IPS-18a (cell line): ENCODE results near the gene C3orf22.

Experiments
- H3K27ac ChIP-seq: one replicate; pipeline ENCODE4 v1.5.1; 2013; ENCODE audit warnings: low read length
- H3K27me3 ChIP-seq: one replicate; pipeline ENCODE4 v1.6.1; 2013; ENCODE audit warnings: mild to moderate bottlenecking, low read length; ENCODE audit not compliant: control insufficient read depth, insufficient read depth
- H3K36me3 ChIP-seq: one replicate; pipeline ENCODE4 v1.6.1; 2013; ENCODE audit warnings: low read depth, low read length; ENCODE audit not compliant: control insufficient read depth
- H3K4me1 ChIP-seq: one replicate; pipeline ENCODE4 v1.6.1; 2013; ENCODE audit warnings: low read depth, low read length; ENCODE audit not compliant: control insufficient read depth
- H3K4me3 ChIP-seq: one replicate; pipeline ENCODE4 v1.5.1; 2013; ENCODE audit warnings: low read length
- H3K9ac ChIP-seq: one replicate; pipeline ENCODE4 v1.6.1; 2013; ENCODE audit warnings: mild to moderate bottlenecking, low read length, moderate library complexity
- H3K9me3 ChIP-seq: one replicate; pipeline ENCODE4 v1.6.1; 2013; ENCODE audit warnings: low read depth, low read length; ENCODE audit not compliant: control insufficient read depth

Gene C3orf22

GRCh38 chr3:126547721-126548120 lies 11.0 kb downstream of the C3orf22 start:
- no peaks in the 10 kb centered on the region for H3K27me3 ChIP-seq
- no peaks in the 10 kb centered on the region for H3K9me3 ChIP-seq
- H3K36me3 ChIP-seq: no peaks in the 10 kb centered on the region
- no peak overlapping the region for H3K9ac ChIP-seq
- peaks cover 20% of the 10 kb centered on the region for H3K4me1 ChIP-seq
- no peak overlapping the region for H3K27ac ChIP-seq
- H3K4me3 ChIP-seq: no peak overlapping the region

- Histone ChIP-seq H3K4me3 (no peak overlapping the region), H3K4me1 (peaks cover 20% of the 10 kb centered on the region), H3K9ac (no peak overlapping the region), H3K36me3 (no peaks in the 10 kb centered on the region), H3K27ac (no peak overlapping the region), H3K9me3 (no peaks in the 10 kb centered on the region), H3K27me3 (no peaks in the 10 kb centered on the region)
Measured at GRCh38 chr3:126546549-126547239, 12.0 kb downstream of the C3orf22 start.

- Histone ChIP-seq H3K27me3 (no peaks in the 10 kb centered on the region), H3K4me3 (no peak overlapping the region), H3K36me3 (no peaks in the 10 kb centered on the region), H3K9me3 (no peaks in the 10 kb centered on the region), H3K9ac (no peak overlapping the region), H3K27ac (no peak overlapping the region), H3K4me1 (peaks cover 20% of the 10 kb centered on the region)
Measured at GRCh38 chr3:126546013-126546412, 12.7 kb downstream of the C3orf22 start.

- no peaks in the 10 kb centered on the region for H3K27me3 ChIP-seq
- no peak overlapping the region for H3K9ac ChIP-seq
- H3K4me3 ChIP-seq: no peak overlapping the region
- H3K27ac ChIP-seq: no peak overlapping the region
- no peaks in the 10 kb centered on the region for H3K36me3 ChIP-seq
- H3K4me1 ChIP-seq: peaks cover 20% of the 10 kb centered on the region
- H3K9me3 ChIP-seq: no peaks in the 10 kb centered on the region
Measured at GRCh38 chr3:126545544-126545943, 13.2 kb downstream of the C3orf22 start.

- no peak overlapping the region for H3K27ac ChIP-seq
- no peaks in the 10 kb centered on the region for H3K36me3 ChIP-seq
- no peaks in the 10 kb centered on the region for H3K9me3 ChIP-seq
- H3K4me1 ChIP-seq: peaks cover 20% of the 10 kb centered on the region
- H3K9ac ChIP-seq: no peak overlapping the region
- no peak overlapping the region for H3K4me3 ChIP-seq
- H3K27me3 ChIP-seq: no peaks in the 10 kb centered on the region
Measured at GRCh38 chr3:126544596-126545281, 14.0 kb downstream of the C3orf22 start.

- H3K27ac ChIP-seq: no peak overlapping the region
- H3K36me3 ChIP-seq: no peaks in the 10 kb centered on the region
- H3K27me3 ChIP-seq: no peaks in the 10 kb centered on the region
- H3K4me1 ChIP-seq: peaks cover 8% of the 10 kb centered on the region
- no peaks in the 10 kb centered on the region for H3K9me3 ChIP-seq
- H3K9ac ChIP-seq: no peak overlapping the region
- no peak overlapping the region for H3K4me3 ChIP-seq
Measured at GRCh38 chr3:126543457-126544061, 15.2 kb downstream of the C3orf22 start.

- Histone ChIP-seq H3K27me3 (no peaks in the 10 kb centered on the region), H3K4me1 (peaks cover 2% of the 10 kb centered on the region)
Measured at GRCh38 chr3:126542340-126543241, 16.1 kb downstream of the C3orf22 start.

GRCh38 chr3:126541628-126542339 lies 16.9 kb downstream of the C3orf22 start:
- no peaks in the 10 kb centered on the region for H3K9me3 ChIP-seq
- H3K36me3 ChIP-seq: no peaks in the 10 kb centered on the region
- no peak overlapping the region for H3K9ac ChIP-seq
- H3K4me3 ChIP-seq: no peak overlapping the region
- H3K27me3 ChIP-seq: no peaks in the 10 kb centered on the region
- H3K27ac ChIP-seq: no peak overlapping the region
- H3K4me1 ChIP-seq: no peaks in the 10 kb centered on the region

More at GRCh38 chr3:126542340-126543241, 16.1 kb downstream of the C3orf22 start:
- no peak overlapping the region for H3K27ac ChIP-seq
- H3K4me3 ChIP-seq: no peak overlapping the region
- H3K9ac ChIP-seq: no peak overlapping the region
- H3K9me3 ChIP-seq: no peaks in the 10 kb centered on the region
- H3K36me3 ChIP-seq: no peaks in the 10 kb centered on the region

GRCh38 chr3:126540951-126541627 lies 17.6 kb downstream of the C3orf22 start:
- H3K27me3 ChIP-seq: no peaks in the 10 kb centered on the region
- H3K36me3 ChIP-seq: no peaks in the 10 kb centered on the region
- H3K9me3 ChIP-seq: no peaks in the 10 kb centered on the region
- H3K4me1 ChIP-seq: no peaks in the 10 kb centered on the region
- no peak overlapping the region for H3K27ac ChIP-seq
- H3K4me3 ChIP-seq: no peak overlapping the region
- H3K9ac ChIP-seq: no peak overlapping the region

- no peaks in the 10 kb centered on the region for H3K36me3 ChIP-seq
- no peak overlapping the region for H3K27ac ChIP-seq
- no peak overlapping the region for H3K9ac ChIP-seq
- H3K4me1 ChIP-seq: no peaks in the 10 kb centered on the region
- no peak overlapping the region for H3K4me3 ChIP-seq
- no peaks in the 10 kb centered on the region for H3K9me3 ChIP-seq
- no peaks in the 10 kb centered on the region for H3K27me3 ChIP-seq
Measured at GRCh38 chr3:126540342-126540849, 18.3 kb downstream of the C3orf22 start.
